HS-27A (cell line): ENCODE results near the gene CCDC82.

Experiments
- DNase-seq: peaks from one replicate; pipeline ENCODE4 v3.0.0-alpha.2; 2012; ENCODE audit warnings: low read depth, missing footprints

CCDC82 gene

DNA sequence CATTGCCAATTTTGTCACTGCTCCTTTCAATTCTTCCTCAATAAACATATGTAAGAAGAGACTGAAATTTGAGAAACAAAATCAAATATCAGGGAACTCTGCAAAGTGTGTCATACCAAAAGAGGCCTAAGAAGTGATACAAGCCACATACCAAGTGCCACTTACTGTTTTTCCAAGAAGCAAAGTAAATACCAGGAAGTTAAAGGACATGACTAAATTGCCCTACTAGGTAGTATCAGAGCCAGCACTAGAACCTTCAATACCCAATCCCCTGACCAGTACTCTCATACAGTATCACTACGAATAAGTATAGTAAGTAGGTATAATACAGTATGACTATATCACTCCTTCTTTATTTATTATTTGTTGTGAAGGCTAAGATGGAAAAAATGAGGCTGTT lies 60.3 kb downstream of the CCDC82 start:
- DNase-seq: no peak

DNA sequence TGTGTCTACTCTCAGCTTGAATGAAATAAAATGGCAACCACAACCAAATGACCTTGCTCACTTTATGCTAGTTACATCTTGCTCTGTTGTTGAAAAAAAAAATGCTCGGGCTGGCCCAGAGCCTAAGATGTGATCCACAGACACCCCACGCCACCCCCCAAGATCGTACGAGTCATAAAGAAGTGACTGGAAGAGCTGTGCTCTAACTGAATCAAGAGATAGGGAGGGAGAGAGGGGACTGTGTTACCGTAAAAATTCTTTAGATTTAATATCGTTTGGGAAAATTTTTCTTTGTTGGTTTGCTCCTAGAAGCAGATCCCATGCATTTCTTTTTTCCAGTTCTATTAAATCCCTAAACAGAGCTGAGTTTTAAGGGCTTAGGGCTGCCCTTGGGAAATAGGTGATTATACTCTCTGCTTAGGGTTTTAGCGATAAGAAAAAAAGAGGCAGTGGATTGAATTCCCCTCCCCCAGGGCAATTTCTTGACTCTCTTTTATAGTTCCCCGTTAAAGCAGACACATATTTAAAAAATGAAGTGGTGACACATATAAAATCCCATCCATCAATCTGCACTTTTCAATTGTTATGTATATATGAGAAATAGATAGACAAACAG lies 61.2 kb downstream of the CCDC82 start:
- no peak for DNase-seq

DNA sequence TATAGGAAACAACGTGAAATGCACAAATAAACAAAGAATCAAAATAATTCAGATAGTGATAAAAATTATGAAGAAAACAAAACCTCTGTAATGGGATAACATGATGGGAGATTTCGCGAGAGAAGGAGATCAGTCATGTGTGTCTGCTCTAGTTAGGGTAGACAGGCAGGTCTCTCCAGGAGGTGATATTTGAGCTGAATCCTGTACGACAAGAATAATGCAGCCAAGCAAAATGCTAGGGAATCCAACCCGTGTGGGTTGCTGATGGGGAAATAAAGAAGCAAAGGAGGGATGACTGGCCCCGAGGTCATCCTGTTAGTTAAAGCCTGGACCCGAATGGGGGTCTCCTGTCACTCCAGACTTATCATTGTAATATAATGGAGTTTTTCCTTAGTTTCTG lies 62.8 kb downstream of the CCDC82 start:
- no peak for DNase-seq

DNA sequence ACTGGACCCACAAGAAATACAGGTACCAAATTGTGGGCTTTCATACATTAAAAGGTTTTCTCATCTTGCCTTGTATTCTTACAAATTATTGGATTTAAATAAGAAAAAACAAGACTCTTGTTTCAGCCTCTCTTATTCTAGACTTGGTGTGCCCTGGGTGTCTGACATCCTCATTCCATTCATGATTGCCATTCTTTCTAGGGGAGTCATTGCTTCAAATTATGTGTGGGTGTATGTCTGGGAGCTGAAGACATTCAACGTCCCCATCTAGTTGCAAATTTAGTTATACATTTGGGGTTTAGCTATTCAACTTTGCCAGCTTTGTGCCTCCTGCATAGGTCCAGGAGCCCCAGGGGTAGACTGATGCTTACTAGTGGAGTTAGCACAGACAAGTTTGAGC lies 64.8 kb downstream of the CCDC82 start:
- DNase-seq: peak; percentile 91

DNA sequence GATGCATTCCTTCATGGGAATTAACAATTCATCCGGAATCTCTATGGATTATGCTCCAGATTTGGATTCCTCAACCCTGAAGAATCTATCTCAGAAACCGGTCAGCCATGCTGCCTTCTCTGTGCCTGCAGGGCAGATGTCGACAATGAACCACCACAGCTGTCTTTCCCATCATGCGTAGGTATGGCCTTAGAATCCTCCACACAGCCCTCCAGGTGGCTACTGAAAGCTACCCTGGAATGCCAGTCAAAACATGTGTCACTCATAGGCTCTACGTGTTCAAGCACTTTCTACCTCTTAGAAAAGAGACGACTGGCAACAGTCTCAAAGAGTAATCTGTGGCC lies 66.1 kb downstream of the CCDC82 start:
- DNase-seq: no peak

DNA sequence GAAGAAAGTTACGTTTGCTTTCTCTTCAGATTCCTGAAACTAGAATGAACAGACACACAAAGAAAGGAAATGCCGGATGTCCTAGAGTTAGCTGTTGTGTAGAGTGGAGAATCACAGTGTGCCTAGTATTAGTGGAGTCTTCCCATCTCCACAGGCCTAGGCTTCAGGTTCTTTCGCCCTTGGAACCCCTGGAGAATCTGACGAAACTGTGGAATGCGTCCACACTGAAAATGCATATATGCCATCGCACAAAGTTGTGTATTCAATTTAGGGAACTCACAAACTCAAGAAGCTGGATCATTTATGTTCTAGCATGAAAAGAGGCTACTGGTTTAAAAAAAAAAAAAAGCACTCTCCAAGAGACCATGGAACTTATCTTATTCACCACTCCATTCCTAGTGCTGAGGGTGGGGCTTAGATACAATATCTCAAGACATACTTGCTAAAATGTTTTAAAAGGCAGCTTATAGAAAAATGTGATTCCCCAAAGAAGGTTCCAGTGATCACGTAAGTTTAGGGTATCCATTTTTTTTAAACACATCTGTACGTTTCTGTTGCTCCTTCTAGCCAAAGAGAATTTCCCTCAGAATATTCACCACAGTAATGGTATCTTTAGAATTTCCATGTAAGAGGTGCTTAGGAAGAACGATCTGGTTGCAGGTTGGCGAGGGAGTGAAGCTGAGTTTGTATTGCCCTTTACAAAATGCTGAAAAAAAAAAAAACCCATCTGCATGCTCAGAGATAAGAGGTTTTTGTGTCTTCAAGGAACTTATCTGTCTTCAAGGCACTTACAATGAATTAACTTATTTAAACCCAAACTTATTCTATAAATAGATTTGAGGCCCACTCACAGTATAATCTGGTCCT lies 66.7 kb downstream of the CCDC82 start:
- DNase-seq: no peak

DNA sequence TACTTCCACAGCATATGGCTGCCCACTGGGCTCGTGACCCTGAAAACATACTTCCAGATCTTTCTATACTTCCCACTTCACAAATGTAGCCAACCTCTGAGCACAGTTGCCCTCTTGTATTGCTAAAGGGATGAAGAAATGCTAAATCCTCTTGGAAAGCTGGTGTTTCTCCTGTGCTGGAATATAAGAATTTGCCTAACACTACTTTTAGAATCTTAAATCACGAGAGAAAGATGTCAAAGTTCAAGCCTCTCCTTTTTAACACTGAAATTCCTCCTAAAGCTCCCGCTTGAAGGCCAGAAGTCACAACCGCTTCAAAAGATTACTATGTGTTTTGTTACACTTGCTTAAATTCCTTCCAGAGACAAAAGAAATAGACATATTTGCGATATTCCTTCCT lies 68.6 kb downstream of the CCDC82 start:
- no peak for DNase-seq

DNA sequence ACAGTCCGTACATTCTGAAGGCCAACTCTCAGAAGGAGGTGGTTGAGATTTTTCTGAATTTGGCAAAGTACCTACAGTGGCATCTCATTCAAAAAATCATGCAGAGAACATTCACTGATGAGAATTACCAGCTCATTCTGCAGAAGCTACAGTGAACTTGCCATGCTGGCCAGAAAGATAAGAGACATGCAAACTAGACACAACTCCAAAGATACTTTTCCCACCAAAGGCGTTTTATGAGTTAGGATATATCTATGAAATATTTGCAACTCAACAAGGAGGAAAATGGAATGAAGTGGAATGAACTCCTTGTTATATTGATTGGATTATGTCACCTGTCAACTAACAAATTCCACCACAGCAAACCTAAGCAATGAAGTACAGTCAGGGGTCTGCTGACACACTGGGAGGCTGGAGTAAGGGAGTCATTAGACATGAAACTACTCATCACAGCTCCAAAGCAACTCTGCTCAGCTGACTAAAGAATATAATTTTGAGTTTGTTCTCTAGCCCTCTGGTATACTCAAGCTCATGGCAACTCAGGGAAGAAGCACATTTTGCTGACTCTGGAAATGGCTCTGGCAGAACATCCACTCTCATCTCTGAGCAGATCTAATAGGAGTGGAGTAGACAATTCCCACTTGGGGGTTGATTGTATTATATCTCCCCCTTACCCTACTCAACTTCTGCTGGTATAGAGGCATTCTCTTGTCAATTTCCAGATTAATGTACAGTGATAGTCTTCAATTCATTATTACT lies 69.6 kb downstream of the CCDC82 start:
- no peak for DNase-seq

DNA sequence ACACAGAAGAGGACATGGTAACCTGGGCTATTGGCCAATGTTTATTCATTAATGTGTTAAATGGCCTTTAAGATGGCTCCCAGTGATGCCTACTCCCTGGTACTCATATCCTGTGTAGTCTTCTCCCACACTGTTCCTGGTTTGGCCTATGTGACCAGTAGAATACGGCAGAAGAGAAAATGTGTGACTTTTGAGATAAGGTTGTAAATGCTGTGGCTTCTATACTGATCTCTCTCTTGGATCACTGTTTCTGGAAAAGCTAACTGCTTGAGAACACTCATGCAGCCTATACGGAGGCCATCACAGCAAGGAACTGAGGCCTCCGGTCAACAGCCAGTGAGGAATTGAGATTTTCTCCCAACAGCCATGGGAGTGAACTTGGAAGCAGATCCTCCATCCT lies 70.9 kb downstream of the CCDC82 start:
- DNase-seq: no peak

DNA sequence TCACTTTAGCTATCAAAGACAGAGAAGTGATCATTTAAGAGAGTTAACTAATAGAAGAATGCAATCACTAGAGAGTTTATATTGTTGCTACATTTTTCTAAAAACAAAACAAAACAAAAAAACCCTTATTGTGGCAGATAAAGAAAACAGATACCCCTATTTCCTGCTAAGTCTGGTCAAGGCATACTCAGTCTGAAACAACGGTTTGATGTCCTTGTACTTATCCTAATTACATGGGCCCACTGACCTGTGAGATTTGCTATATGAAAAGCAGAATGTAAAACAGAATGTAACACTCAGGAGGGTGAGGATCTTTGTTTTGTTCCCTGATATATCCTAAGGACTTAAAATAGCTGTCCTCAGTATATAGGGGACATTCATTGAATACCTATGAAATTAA lies 71.3 kb downstream of the CCDC82 start:
- no peak for DNase-seq

DNA sequence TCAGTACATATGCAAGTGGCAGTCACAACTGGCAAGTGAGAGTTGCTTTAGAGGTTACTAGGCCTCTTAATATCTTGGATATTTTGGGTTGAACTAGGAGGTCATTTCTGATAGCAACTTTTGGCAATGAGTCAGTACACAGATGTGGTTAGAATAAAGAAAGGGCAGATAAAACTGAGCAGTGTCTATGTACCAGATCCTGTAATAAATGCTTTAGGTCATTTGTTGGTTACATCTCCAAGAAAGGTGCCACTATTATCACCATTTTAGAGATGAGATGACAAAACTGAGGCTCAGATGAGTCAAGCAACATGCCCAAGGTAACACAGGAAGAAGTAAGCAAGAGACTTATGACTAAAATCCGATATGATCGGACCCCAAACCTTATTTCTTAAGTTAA lies 71.7 kb downstream of the CCDC82 start:
- no peak for DNase-seq

DNA sequence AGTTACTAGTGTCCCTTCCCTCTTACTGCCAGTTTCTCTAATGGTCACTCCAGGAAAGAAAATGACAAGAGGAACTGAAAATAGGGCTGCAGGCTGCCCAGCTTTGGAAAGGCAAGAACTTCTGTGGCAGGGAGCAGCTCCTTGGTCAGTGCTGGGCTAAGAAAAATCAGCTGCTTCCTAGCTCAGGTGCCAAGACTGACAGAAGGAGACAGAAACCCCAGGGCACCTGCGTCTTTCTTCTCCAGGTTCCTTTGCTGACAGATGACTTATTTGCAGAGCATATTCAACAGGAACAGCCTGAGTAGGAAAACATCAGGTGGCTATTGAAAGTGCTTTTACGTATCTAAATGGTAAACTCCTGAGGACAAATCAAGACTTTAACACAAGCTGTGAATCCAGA lies 72.1 kb downstream of the CCDC82 start:
- no peak for DNase-seq

DNA sequence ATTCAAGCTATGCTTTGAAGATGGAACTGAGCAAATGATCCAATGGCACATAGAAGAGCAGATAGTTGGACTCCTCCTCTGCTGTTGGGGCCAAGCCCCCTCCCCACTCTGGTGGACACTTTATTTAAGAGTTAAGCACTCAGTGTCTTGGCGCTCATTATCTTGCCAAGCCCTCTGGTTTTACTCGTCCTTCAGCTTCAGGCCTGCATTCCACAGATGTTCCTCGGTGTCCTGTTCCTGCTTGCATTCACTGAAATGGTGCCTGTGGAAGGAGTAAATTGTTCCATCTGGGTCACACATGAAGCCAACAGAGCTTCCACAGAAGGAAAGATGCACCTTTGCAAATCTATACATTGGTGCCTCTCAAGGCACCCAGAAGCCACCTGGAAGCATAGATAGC lies 72.8 kb downstream of the CCDC82 start:
- no peak for DNase-seq

DNA sequence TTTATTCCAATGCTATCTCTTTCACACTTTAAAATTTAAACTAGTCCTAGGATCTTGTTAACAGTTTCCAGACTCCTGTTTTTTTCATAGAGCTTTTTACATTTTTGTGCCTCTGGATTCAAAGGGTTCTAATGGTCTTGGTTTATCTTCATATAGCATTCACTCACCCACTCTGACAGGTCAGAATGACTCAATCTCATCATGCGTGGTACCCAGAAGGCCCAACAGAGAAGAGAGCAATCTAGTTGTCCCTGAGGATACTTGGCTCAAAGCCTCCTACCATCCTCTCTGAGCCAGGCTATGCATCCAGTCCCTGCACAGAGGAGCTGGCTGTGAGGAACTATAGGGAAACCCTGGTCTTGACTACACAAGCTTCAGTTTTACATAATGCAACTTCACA lies 74.2 kb downstream of the CCDC82 start:
- DNase-seq: no peak

DNA sequence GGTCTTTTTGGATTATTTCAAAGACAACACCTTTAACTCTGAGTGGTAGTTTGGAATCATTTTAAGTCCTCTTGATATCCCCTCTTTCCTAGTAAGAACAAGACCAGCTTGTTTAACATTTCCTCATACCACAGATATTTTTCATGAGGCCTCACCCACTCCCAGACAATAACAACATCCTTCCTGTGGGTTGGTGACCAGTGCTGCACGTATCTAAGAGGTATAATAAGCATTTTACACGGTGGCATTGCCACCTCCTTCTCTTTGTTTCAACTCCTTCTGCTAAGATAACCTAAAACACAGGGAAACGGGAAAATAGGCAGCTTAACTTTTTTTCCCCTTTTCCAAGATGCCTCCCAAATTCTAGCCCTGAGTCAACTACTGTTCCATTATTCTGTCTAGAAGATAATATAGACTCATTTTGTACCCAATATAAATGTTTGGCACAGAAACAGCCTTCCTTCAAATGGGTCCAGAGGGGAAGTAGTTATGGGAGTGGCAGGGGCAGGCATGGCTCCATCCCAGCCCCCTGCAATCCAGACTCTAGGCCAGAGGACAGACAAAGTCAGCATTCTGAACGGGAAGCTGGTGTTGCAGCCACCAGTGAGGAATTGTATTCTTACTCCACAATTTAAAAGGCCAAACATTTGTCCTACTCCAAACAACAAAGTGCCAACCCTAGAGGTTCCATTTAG lies 75.2 kb downstream of the CCDC82 start:
- DNase-seq: no peak

DNA sequence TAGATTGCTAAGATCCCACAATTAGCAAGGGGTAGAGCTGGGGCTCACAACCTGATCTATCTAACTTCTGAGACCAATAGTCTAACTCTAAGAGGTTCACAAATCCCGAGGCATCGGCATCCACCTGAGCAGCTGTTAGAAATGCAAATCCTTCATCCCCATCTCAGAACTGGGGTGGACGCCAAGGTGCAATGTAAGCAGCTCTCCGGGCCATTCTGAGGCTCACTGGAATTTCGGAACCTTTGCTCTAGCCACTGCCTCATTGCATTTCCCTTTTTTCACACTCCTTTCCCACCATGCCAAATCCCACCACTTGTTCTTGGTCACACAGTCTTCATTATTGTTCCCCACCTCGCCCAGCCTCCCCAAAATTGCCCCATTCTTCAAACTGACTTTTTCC lies 76.5 kb downstream of the CCDC82 start:
- DNase-seq: no peak

DNA sequence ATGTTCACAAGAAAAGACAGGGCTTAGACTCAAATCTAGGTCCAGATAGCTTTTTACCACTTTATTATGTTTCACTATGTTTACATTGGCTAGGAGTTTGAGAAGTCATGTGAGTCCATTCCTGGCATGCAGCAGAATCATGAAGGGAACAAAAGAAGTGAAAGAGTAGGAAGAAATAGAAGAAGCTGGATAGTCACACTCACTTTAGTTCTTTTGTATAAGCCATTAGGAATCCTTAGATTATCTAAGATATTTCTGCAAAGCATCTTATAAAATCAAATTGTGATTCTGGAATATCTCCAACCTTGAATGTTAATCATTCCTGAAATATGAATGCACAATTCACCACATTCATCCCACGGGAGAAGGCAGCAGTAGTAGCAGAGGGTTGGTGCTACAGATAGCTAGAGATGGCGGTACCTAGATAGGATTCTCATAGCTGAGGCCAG lies 78.6 kb downstream of the CCDC82 start:
- peak; percentile 87 for DNase-seq

DNA sequence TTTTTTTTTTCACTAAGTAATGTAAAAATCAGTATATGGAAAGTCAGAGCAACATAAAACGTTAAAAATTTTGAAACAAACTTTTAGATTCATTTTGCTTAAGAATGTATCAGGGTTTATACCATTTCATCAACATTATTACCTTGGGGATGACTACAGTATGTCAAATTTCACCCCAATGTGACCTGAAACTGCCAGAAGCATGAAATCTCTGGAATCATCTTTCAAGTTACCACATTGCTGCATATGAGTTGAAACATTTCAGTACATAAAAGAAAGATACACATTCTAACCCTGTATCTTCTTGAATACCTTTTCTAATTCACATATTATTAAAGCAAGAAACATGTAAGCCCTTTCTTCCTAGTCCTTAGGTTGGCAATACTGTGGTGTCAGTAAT lies 79.5 kb downstream of the CCDC82 start:
- DNase-seq: no peak

DNA sequence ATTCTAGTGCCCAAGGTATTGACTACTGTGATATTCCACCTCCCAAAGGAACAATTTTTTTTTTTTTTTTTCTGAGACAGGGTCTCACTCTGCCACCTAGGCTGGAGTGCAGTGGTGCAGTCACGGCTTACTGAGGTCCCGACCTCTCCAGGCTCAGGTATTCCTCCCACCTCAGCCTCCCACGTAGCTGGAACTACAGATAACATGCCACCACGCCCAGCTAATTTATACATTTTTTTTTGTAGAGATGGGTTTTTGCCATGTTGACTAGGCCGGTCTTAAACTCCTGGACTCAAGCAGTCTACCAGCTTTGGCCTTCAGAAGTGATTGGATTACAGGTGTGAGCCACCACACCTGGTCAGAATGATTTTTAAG lies 80.1 kb downstream of the CCDC82 start:
- DNase-seq: no peak

DNA sequence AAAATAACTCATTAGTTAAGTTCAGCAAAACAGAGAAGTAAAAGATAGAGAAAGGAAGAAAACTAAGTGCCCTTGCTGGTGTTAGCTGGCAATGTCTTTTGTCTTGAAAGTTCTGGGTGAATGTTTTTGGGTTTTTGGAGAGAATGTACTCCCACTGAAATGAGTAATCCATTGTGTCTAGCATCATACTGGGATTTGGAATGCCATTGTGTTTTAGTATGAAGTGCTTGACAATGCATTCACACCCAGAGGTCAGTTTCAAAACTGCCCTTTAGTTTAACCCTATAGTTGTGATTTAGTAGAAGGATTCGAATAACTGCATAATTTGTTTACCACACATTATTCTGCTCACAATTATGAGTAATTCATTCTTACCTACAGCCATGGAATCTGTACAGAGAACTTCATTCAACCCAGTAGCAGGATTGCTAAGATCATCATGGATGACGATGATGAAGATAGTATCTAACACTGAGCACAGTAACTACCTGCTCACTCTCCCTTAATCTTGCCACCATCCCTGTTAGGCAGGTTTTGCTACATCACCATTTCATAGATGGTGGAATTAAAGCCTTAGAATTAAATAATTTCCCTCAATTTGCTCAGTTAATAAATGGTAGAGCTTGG lies 80.6 kb downstream of the CCDC82 start:
- DNase-seq: no peak

DNA sequence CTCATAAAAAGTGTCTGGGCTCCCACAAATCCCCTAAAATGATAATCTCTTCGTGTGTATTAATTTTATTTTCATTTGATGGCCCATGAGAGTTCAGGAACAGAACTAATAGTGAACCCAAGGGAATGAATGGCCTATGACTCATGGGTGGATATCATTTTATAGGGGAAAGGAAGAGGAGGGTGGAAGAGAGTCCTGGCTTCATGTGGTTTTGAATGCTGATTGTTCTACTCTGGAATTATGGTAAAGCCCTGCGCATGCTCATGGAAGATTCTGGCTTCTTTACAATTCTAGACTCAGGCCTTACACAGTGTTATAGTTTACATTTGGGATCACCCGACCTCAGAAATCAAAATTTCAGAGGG lies 82.0 kb downstream of the CCDC82 start:
- DNase-seq: peak; percentile 89
